Neural cell (in vitro differentiated cells): ENCODE data around the gene HSP90AA1. TPM values are rescaled to one million over a fixed set of nuclear protein-coding genes. Genes with fewer than 3 reads are reported as not detected.

Experiments
- H2AFZ ChIP-seq: fragments of 200-600, 300-800 bp; sonication (generic), shearing (Covaris generic); 2 replicates; pipeline ENCODE4 v1.6.0; 2014; ENCODE audit warnings: low read depth, mild to moderate bottlenecking, antibody characterized with exemption, low read length, moderate library complexity
- H3F3A ChIP-seq: fragments of 200-600 bp; shearing (Covaris generic); 2 replicates; pipeline ENCODE4 v1.6.1; 2016; ENCODE audit warnings: mild to moderate bottlenecking, moderate library complexity, mixed read lengths, antibody characterized with exemption, low read length; ENCODE audit not compliant: insufficient read depth, poor library complexity, severe bottlenecking
- H3K27ac ChIP-seq: fragments of 200-600, 300-800 bp; sonication (generic), shearing (Covaris generic); 2 replicates; pipeline ENCODE4 v1.5.1; 2014; ENCODE audit warnings: mild to moderate bottlenecking, low read length, moderate library complexity
- H3K27me3 ChIP-seq: fragments of 300-800, 200-600 bp; sonication (generic), shearing (Covaris generic); 2 replicates; pipeline ENCODE4 v1.6.0; 2014; ENCODE audit warnings: mild to moderate bottlenecking, low read depth, low read length, moderate library complexity; ENCODE audit not compliant: insufficient read depth
- H3K36me3 ChIP-seq: fragments of 300-800, 200-600 bp; sonication (generic), shearing (Covaris generic); 2 replicates; pipeline ENCODE4 v1.5.1; 2014; ENCODE audit warnings: mild to moderate bottlenecking, antibody characterized with exemption, low read length, moderate library complexity; ENCODE audit not compliant: insufficient read depth
- H3K4me2 ChIP-seq: fragments of 300-800, 200-600 bp; sonication (generic), shearing (Covaris generic); 2 replicates; pipeline ENCODE4 v1.6.0; 2014; ENCODE audit warnings: mild to moderate bottlenecking, low read length
- H3K4me3 ChIP-seq: fragments of 300-800, 200-600 bp; sonication (generic), shearing (Covaris generic); 2 replicates; pipeline ENCODE4 v1.5.1; 2014; ENCODE audit warnings: mild to moderate bottlenecking, low read length, moderate library complexity
- H3K79me2 ChIP-seq: fragments of 200-600 bp; shearing (Covaris generic); replicated peaks from 2 replicates; pipeline ENCODE4 v1.6.0; 2014; ENCODE audit warnings: mild to moderate bottlenecking, low read length, moderate library complexity; ENCODE audit not compliant: insufficient read depth
- H3K9ac ChIP-seq: fragments of 300-800, 200-600 bp; sonication (generic), shearing (Covaris generic); 2 replicates; pipeline ENCODE4 v1.6.1; 2016; ENCODE audit warnings: mild to moderate bottlenecking, low read length, mixed read lengths
- H3K9me2 ChIP-seq: fragments of 200-600 bp; shearing (Covaris generic); 2 replicates; pipeline ENCODE4 v1.6.1; 2016; ENCODE audit warnings: mild to moderate bottlenecking, low read length, mixed read lengths; ENCODE audit not compliant: insufficient read depth
- H3K9me3 ChIP-seq: fragments of 200-600, 300-800 bp; sonication (generic), shearing (Covaris generic); 2 replicates; pipeline ENCODE4 v1.6.1; 2016; ENCODE audit warnings: mild to moderate bottlenecking, mixed run types, low read length, moderate library complexity, mixed read lengths
- H4K20me1 ChIP-seq: fragments of 200-600 bp; shearing (Covaris generic); 2 replicates; pipeline ENCODE4 v1.6.1; 2016; ENCODE audit warnings: mild to moderate bottlenecking, mixed run types; ENCODE audit not compliant: insufficient read depth
- EP300 ChIP-seq: fragments of 450-650 bp; conservative IDR thresholded peaks from 2 replicates; pipeline ENCODE4 v1.6.1; 2014; ENCODE audit warnings: antibody characterized with exemption, mild to moderate bottlenecking, moderate library complexity; ENCODE audit not compliant: poor library complexity, severe bottlenecking
- EZH2 ChIP-seq: fragments of 200-600, 300-800 bp; shearing (Covaris generic), sonication (generic); IDR thresholded peaks from 2 replicates; pipeline ENCODE4 v1.6.1; 2014; ENCODE audit warnings: antibody characterized with exemption, low read length, borderline replicate concordance, mild to moderate bottlenecking; ENCODE audit not compliant: insufficient read depth, poor library complexity, severe bottlenecking
- MXI1 ChIP-seq: fragments of 450-650 bp; conservative IDR thresholded peaks from 2 replicates; pipeline ENCODE4 v1.6.1; 2014; ENCODE audit warnings: antibody characterized with exemption, mild to moderate bottlenecking; ENCODE audit not compliant: poor library complexity, severe bottlenecking
- POLR2AphosphoS5 ChIP-seq: IDR thresholded peaks from 2 replicates; pipeline ENCODE4 v1.6.1; 2012
- RAD21 ChIP-seq: fragments of 450-650 bp; conservative IDR thresholded peaks from 2 replicates; pipeline ENCODE4 v1.6.1; 2014; ENCODE audit warnings: antibody characterized with exemption, mild to moderate bottlenecking, moderate library complexity
- REST ChIP-seq: IDR thresholded peaks from 2 replicates; pipeline ENCODE4 v1.6.1; 2012; ENCODE audit warnings: borderline replicate concordance
- SMC3 ChIP-seq: fragments of 450-650 bp; conservative IDR thresholded peaks from 2 replicates; pipeline ENCODE4 v1.6.1; 2014; ENCODE audit warnings: antibody characterized with exemption, mild to moderate bottlenecking, moderate library complexity; ENCODE audit not compliant: poor library complexity
- TAF1 ChIP-seq: IDR thresholded peaks from 2 replicates; pipeline ENCODE4 v1.6.1; 2012; ENCODE audit warnings: low read depth
- polyA plus RNA-seq: library from polyadenylated mRNA; depleted of rRNA; stranded (reverse); fragments of >200 nt; gene quantifications from 2 replicates; pipeline ENCODE4 v1.2.3, GENCODE V29; 2014
- TF ChIP-seq, protein P1 (sequence below): fragments of 450-650 bp; IDR thresholded peaks from 2 replicates; pipeline ENCODE4 v1.5.1; 2014; ENCODE audit warnings: antibody characterized with exemption, mild to moderate bottlenecking, moderate library complexity; ENCODE audit not compliant: poor library complexity, severe bottlenecking

Gene HSP90AA1
- polyA plus RNA-seq, 1 donor from 2014 or later: 206 TPM

- no peaks in the 10 kb centered on the region for H3K79me2 ChIP-seq
- no peaks in the 10 kb centered on the region for H3F3A ChIP-seq
- H3K4me3 ChIP-seq: no peak overlapping the region
- no peak overlapping the region for H3K9ac ChIP-seq
- no peak overlapping the region for H3K27ac ChIP-seq
- H4K20me1 ChIP-seq: no peaks in the 10 kb centered on the region
- H2AFZ ChIP-seq: no peak overlapping the region
- no peak for TF ChIP-seq TAF1
- no peak for TF ChIP-seq SMC3
- TF ChIP-seq EP300: no peak
- TF ChIP-seq RAD21: no peak
- no peak for TF ChIP-seq MXI1
- TF ChIP-seq, protein P1, sequence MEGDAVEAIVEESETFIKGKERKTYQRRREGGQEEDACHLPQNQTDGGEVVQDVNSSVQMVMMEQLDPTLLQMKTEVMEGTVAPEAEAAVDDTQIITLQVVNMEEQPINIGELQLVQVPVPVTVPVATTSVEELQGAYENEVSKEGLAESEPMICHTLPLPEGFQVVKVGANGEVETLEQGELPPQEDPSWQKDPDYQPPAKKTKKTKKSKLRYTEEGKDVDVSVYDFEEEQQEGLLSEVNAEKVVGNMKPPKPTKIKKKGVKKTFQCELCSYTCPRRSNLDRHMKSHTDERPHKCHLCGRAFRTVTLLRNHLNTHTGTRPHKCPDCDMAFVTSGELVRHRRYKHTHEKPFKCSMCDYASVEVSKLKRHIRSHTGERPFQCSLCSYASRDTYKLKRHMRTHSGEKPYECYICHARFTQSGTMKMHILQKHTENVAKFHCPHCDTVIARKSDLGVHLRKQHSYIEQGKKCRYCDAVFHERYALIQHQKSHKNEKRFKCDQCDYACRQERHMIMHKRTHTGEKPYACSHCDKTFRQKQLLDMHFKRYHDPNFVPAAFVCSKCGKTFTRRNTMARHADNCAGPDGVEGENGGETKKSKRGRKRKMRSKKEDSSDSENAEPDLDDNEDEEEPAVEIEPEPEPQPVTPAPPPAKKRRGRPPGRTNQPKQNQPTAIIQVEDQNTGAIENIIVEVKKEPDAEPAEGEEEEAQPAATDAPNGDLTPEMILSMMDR: no peak
- no peak for TF ChIP-seq REST
- no peak for TF ChIP-seq POLR2AphosphoS5
- no peak overlapping the region for H3K4me2 ChIP-seq
- H3K9me3 ChIP-seq: no peaks in the 10 kb centered on the region
- no peaks in the 10 kb centered on the region for H3K27me3 ChIP-seq
- no peaks in the 10 kb centered on the region for H3K9me2 ChIP-seq
- peaks cover 8% of the 10 kb centered on the region for H3K36me3 ChIP-seq
These were observed 36.2 kb downstream of the HSP90AA1 start for GRCh38 chr14:102050625-102051024.

DNA sequence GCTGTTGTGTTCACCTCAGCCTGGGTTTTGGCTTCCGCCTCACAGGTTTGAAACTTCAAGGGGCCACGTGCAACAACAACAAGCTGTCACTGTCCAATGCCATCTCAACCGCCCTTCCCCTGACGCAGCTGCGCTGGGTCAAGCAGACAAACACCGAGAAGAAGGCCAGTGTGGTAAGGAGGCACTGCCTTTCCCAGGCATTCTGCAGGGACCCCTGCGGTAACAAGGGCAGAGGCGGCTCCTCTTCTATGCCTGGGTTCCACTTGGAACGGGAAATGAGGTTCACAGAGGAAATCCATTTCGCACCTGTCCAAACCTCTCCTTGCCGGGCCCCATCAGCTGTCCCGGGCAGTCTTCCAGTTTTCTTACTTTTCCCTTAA, 36.8 kb downstream of the HSP90AA1 start:
- TF ChIP-seq REST (no peak), MXI1 (no peak), EP300 (no peak), TAF1 (no peak), EZH2 (no peak), RAD21 (no peak), POLR2AphosphoS5 (no peak), SMC3 (no peak)
- TF ChIP-seq, protein P1: no peak
- Histone ChIP-seq H3K36me3 (peaks cover 8% of the 10 kb centered on the region), H3K4me3 (no peak overlapping the region), H3K27ac (no peak overlapping the region), H4K20me1 (no peaks in the 10 kb centered on the region), H2AFZ (no peak overlapping the region), H3K9me3 (no peaks in the 10 kb centered on the region), H3K79me2 (no peaks in the 10 kb centered on the region), H3K9me2 (no peaks in the 10 kb centered on the region), H3K4me2 (no peak overlapping the region), H3K9ac (no peak overlapping the region), H3K27me3 (no peaks in the 10 kb centered on the region), H3F3A (no peaks in the 10 kb centered on the region)
